Activated CD8-positive, alpha-beta memory T cell treated with anti-CD3 and anti-CD28 coated beads for 24 hours (primary cell): ENCODE results near the gene AK4.

Source experiments
- DNase-seq: peaks from one replicate; pipeline ENCODE4 v3.0.0-alpha.2; 2020

Gene AK4

GRCh38 chr1:65178235-65178634 is 30.2 kb downstream of the AK4 start:
- DNase-seq = no peak

GRCh38 chr1:65179148-65179547 is 31.1 kb downstream of the AK4 start:
- DNase-seq = no peak

GRCh38 chr1:65180977-65181376 is 33.0 kb downstream of the AK4 start:
- DNase-seq = no peak

- DNase-seq = no peak
These were observed 34.8 kb downstream of the AK4 start for GRCh38 chr1:65182658-65183268.

- no peak for DNase-seq
These were observed 41.6 kb downstream of the AK4 start for GRCh38 chr1:65189576-65190115.

GRCh38 chr1:65190229-65190628 is 42.2 kb downstream of the AK4 start:
- DNase-seq = no peak

- DNase-seq = no peak
These were observed 45.2 kb downstream of the AK4 start for GRCh38 chr1:65193129-65193695.

- no peak for DNase-seq
These were observed 47.8 kb downstream of the AK4 start for GRCh38 chr1:65195495-65196417.

- no peak for DNase-seq
These were observed 48.9 kb downstream of the AK4 start for GRCh38 chr1:65196926-65197325.

- DNase-seq = no peak
These were observed 49.6 kb downstream of the AK4 start for GRCh38 chr1:65197636-65198035.

- DNase-seq = no peak
These were observed 50.1 kb downstream of the AK4 start for GRCh38 chr1:65198096-65198495.

- no peak for DNase-seq
These were observed 52.4 kb downstream of the AK4 start for GRCh38 chr1:65200411-65200810.

- DNase-seq = no peak
These were observed 58.8 kb downstream of the AK4 start for GRCh38 chr1:65206836-65207235.

GRCh38 chr1:65207317-65207716 is 59.3 kb downstream of the AK4 start:
- no peak for DNase-seq

GRCh38 chr1:65208563-65208973 is 60.6 kb downstream of the AK4 start:
- no peak for DNase-seq

GRCh38 chr1:65209005-65209885 is 61.2 kb downstream of the AK4 start:
- no peak for DNase-seq

- no peak for DNase-seq
These were observed 62.3 kb downstream of the AK4 start for GRCh38 chr1:65210325-65210724.

GRCh38 chr1:65211331-65211730 is 63.3 kb downstream of the AK4 start:
- no peak for DNase-seq

- no peak for DNase-seq
These were observed 65.4 kb downstream of the AK4 start for GRCh38 chr1:65213271-65214023.

GRCh38 chr1:65214340-65215027 is 66.5 kb downstream of the AK4 start:
- DNase-seq = no peak

- DNase-seq = no peak
These were observed 69.0 kb downstream of the AK4 start for GRCh38 chr1:65216989-65217388.
